Gastroesophageal sphincter (tissue), 4 donors: ENCODE measurements around the gene KMT5C. TPM values are rescaled to one million over a fixed set of nuclear protein-coding genes. Genes with fewer than 3 reads are reported as not detected.

Experiments used
- ATAC-seq: fragments of 150-250 bp; one replicate; pipeline ENCODE4 v1.9.1; 2016; ENCODE audit warnings: mild to moderate bottlenecking, moderate library complexity
- H3K27ac ChIP-seq, 4 donors: fragments of 200-600 bp; sonication (generic) in 3 of 4; 1 replicate in 3 of 4; 2 replicates in 1 of 4; pipeline ENCODE4 v1.5.1; 2016 to 2019
- H3K27me3 ChIP-seq: fragments of 200-600 bp; sonication (generic); one replicate; pipeline ENCODE4 v1.5.1; 2019
- H3K36me3 ChIP-seq, 2 donors: fragments of 200-600 bp; sonication (generic); one replicate each; pipeline ENCODE4 v1.5.1; 2019; ENCODE audit warnings: control low read depth in 1 of 2
- H3K4me1 ChIP-seq, 3 donors: fragments of 200-600 bp; sonication (generic); 1 replicate in 2 of 3; 2 replicates in 1 of 3; pipeline ENCODE4 v1.5.1; 2016 to 2019; ENCODE audit warnings: control low read depth in 2 of 3
- H3K4me3 ChIP-seq, 2 donors: fragments of 200-600 bp; sonication (generic); one replicate each; pipeline ENCODE4 v1.5.1; 2019; ENCODE audit warnings: mild to moderate bottlenecking in 1 of 2, moderate library complexity in 1 of 2
- H3K9me3 ChIP-seq, 3 donors: fragments of 200-600 bp; sonication (generic); one replicate each; pipeline ENCODE4 v1.5.1; 2017 to 2019; ENCODE audit warnings: control low read depth in 2 of 3
- CTCF ChIP-seq, 4 experiments: fragments of 200-600 bp in 2 of 4; fragments of 450-650 bp in 2 of 4; sonication (generic) in 1 of 4; IDR thresholded peaks; one replicate each; pipeline ENCODE4 v1.5.1; 2017 to 2019; ENCODE audit warnings: antibody characterized with exemption in 4 of 4, mild to moderate bottlenecking in 2 of 4, moderate library complexity in 2 of 4
- EP300 ChIP-seq: sonication (generic); formaldehyde crosslinking; IDR thresholded peaks from one replicate; pipeline ENCODE4 v1.6.1; 2017; ENCODE audit warnings: antibody characterized with exemption, mild to moderate bottlenecking
- POLR2A ChIP-seq, 2 donors: fragments of 450-650 bp; IDR thresholded peaks; one replicate each; pipeline ENCODE4 v1.6.1; 2017; ENCODE audit warnings: antibody characterized with exemption in 2 of 2, mild to moderate bottlenecking in 2 of 2, moderate library complexity in 1 of 2
- POLR2AphosphoS5 ChIP-seq: sonication (generic); formaldehyde crosslinking; IDR thresholded peaks from one replicate; pipeline ENCODE4 v1.6.1; 2017; ENCODE audit warnings: antibody characterized with exemption
- WGBS, 2 donors: methylation state at CpG; one replicate each; pipeline ENCODE4 v1.1.5; 2018; ENCODE audit warnings: low coverage in 1 of 2; 5-methylcytosine and 5-hydroxymethylcytosine counted together
- total RNA-seq, 4 donors: library from RNA; depleted of rRNA; stranded (reverse); fragments of >200 nt; gene quantifications; one replicate each; pipeline ENCODE4 v1.1.0, GENCODE V29; 2016

Gene KMT5C
- total RNA-seq, 4 donors from 2014 or later: 3.4 to 11.2 (median 9.2) TPM

GRCh38 chr19:55301459-55302317 lies 38.0 kb upstream of the KMT5C start:
- WGBS, 2 donors: 2 to 5% methylated on average over 4 to 29 of the region's 42 CpGs
- Histone ChIP-seq H3K4me1 (peaks cover 0 to 11% (median 5%) of the 10 kb centered on the region in 3 donors), H3K9me3 (no peaks in the 10 kb centered on the region), H3K36me3 (peaks cover 0 to 64% of the 10 kb centered on the region in 2 donors), H3K4me3 (peak overlapping the region; percentile 2 to 31), H3K27me3 (no peaks in the 10 kb centered on the region), H3K27ac (peak overlapping the region in 1 of 4 donors; percentile 43)
- peak; percentile 88 for ATAC-seq
- no peak for TF ChIP-seq POLR2A (IDR thresholded peaks at IDR 0.05)
- peak in 3 of 4 experiments; percentile 93 to 99 (median 95) for TF ChIP-seq CTCF (IDR thresholded peaks at IDR 0.05)

GRCh38 chr19:55302318-55302703 lies 37.4 kb upstream of the KMT5C start:
- WGBS, 2 donors: 70 to 73% methylated on average over 3 to 11 of the region's 12 CpGs
- H3K27me3 ChIP-seq: no peaks in the 10 kb centered on the region
- H3K4me3 ChIP-seq: no peak overlapping the region
- TF ChIP-seq POLR2A (IDR thresholded peaks at IDR 0.05) (no peak), CTCF (IDR thresholded peaks at IDR 0.05) (no peak), EP300 (no peak), POLR2AphosphoS5 (no peak)
- H3K9me3 ChIP-seq: no peaks in the 10 kb centered on the region
- H3K4me1 ChIP-seq: peaks cover 0 to 11% (median 5%) of the 10 kb centered on the region in 3 donors
- H3K36me3 ChIP-seq: peaks cover 0 to 66% of the 10 kb centered on the region in 2 donors
- no peak for ATAC-seq
- peak overlapping the region in 1 of 4 donors; percentile 19 for H3K27ac ChIP-seq

- Histone ChIP-seq H3K27me3 (no peaks in the 10 kb centered on the region), H3K27ac (no peak overlapping the region), H3K4me3 (no peak overlapping the region), H3K36me3 (peaks cover 0 to 67% of the 10 kb centered on the region in 2 donors), H3K4me1 (peaks cover 0 to 11% (median 5%) of the 10 kb centered on the region in 3 donors), H3K9me3 (no peaks in the 10 kb centered on the region)
- no CpG with 5 or more reads among the region's 11 CpGs for WGBS, 2 donors
- TF ChIP-seq EP300 (no peak), POLR2AphosphoS5 (no peak), POLR2A (IDR thresholded peaks at IDR 0.05) (no peak), CTCF (IDR thresholded peaks at IDR 0.05) (no peak)
- ATAC-seq: no peak
These were observed 36.2 kb upstream of the KMT5C start for GRCh38 chr19:55303477-55303876.

GRCh38 chr19:55304279-55304978 lies 35.2 kb upstream of the KMT5C start:
- Histone ChIP-seq H3K36me3 (peaks cover 0 to 70% of the 10 kb centered on the region in 2 donors), H3K4me1 (peaks cover 0 to 11% (median 5%) of the 10 kb centered on the region in 3 donors), H3K27me3 (no peaks in the 10 kb centered on the region), H3K9me3 (no peaks in the 10 kb centered on the region), H3K4me3 (no peak overlapping the region), H3K27ac (no peak overlapping the region)
- TF ChIP-seq POLR2A (IDR thresholded peaks at IDR 0.05) (no peak), CTCF (IDR thresholded peaks at IDR 0.05) (no peak), EP300 (no peak), POLR2AphosphoS5 (no peak)
- ATAC-seq: no peak
- WGBS, 2 donors: 80 to 84% methylated on average over 1 to 5 of the region's 39 CpGs
